ENCODE results near the gene ALG3. TPM values are rescaled to one million over a fixed set of nuclear protein-coding genes. Genes with fewer than 3 reads are reported as not detected.

The ALG3 gene
- total RNA-seq, 1 experiment from 2014 or later: 62.2 TPM

- no peak overlapping the region for H4K8ac ChIP-seq (replicated peaks; ENCODE audit: insufficient read length, low read depth, low read length)
- H3K23me2 ChIP-seq (ENCODE audit: insufficient read length, low read depth, low read length, poor library complexity, severe bottlenecking): peaks cover 11% of the 10 kb centered on the region
- H2BK12ac ChIP-seq (ENCODE audit: insufficient read length, low read depth, low read length): no peak overlapping the region
- H2BK120ac ChIP-seq (ENCODE audit: low read depth, low read length, poor library complexity, severe bottlenecking): no peak overlapping the region
- no peak overlapping the region for H3K27ac Mint-ChIP-seq
- H3K36me3 Mint-ChIP-seq (ENCODE audit: insufficient read depth in 1 of 3, low read depth in 3 of 3): no peaks in the 10 kb centered on the region; a peak in 1 of 7 replicates
- H3K4me3 Mint-ChIP-seq: no peak overlapping the region
- H2BK15ac ChIP-seq (ENCODE audit: low read depth, low read length): no peak overlapping the region
- H2AFZ ChIP-seq (ENCODE audit: low read length): no peak overlapping the region
- no CpG with 5 or more reads among the region's 19 CpGs for WGBS (ENCODE audit: extremely low coverage, insufficient read length, low lambda C conversion rate)
- H4K5ac ChIP-seq (ENCODE audit: insufficient read length, low read depth, low read length): no peak overlapping the region
- no peak overlapping the region for H3K23ac ChIP-seq (ENCODE audit: insufficient read length, low read depth, low read length)
- no peaks in the 10 kb centered on the region for H3K9me3 Mint-ChIP-seq
- H3K14ac ChIP-seq (ENCODE audit: insufficient read depth, low read length): no peak overlapping the region
- H3K79me2 ChIP-seq (ENCODE audit: insufficient read depth, low read length): no peaks in the 10 kb centered on the region
- H2BK5ac ChIP-seq (ENCODE audit: insufficient read length, low read length): no peak overlapping the region
- no peak overlapping the region for H3K9ac ChIP-seq (ENCODE audit: extremely low read depth, insufficient read length, low read length)
- H3K56ac ChIP-seq (ENCODE audit: insufficient read length, low read depth, low read length): no peak overlapping the region
- TF ChIP-seq, protein P1, sequence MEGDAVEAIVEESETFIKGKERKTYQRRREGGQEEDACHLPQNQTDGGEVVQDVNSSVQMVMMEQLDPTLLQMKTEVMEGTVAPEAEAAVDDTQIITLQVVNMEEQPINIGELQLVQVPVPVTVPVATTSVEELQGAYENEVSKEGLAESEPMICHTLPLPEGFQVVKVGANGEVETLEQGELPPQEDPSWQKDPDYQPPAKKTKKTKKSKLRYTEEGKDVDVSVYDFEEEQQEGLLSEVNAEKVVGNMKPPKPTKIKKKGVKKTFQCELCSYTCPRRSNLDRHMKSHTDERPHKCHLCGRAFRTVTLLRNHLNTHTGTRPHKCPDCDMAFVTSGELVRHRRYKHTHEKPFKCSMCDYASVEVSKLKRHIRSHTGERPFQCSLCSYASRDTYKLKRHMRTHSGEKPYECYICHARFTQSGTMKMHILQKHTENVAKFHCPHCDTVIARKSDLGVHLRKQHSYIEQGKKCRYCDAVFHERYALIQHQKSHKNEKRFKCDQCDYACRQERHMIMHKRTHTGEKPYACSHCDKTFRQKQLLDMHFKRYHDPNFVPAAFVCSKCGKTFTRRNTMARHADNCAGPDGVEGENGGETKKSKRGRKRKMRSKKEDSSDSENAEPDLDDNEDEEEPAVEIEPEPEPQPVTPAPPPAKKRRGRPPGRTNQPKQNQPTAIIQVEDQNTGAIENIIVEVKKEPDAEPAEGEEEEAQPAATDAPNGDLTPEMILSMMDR (conservative IDR thresholded peaks at IDR 0.05): no peak
- H4K20me1 ChIP-seq (ENCODE audit: control insufficient read depth, insufficient read depth, insufficient read length): no peaks in the 10 kb centered on the region
- H3K9me3 ChIP-seq (ENCODE audit: control insufficient read depth, low read depth, low read length): no peaks in the 10 kb centered on the region
- H3K27ac ChIP-seq (ENCODE audit: insufficient read length, low read depth, low read length): no peak overlapping the region
- no peak overlapping the region for H2BK20ac ChIP-seq (ENCODE audit: low read depth, low read length, poor library complexity, severe bottlenecking)
- H3K27me3 Mint-ChIP-seq (ENCODE audit: low read depth): peaks cover 36% of the 10 kb centered on the region
- DNase-seq: no peak
- no peak overlapping the region for H2AK5ac ChIP-seq (ENCODE audit: insufficient read length, low read length)
- H3K18ac ChIP-seq (ENCODE audit: insufficient read length, low read depth, low read length): no peak overlapping the region
- peaks cover 0 to 8% of the 10 kb centered on the region in 2 experiments; a peak in 3 of 4 replicates for H3K4me1 Mint-ChIP-seq
- H3T11ph ChIP-seq (ENCODE audit: low read length): no peak overlapping the region
- H4K91ac ChIP-seq (ENCODE audit: insufficient read length, low read depth, low read length): no peak overlapping the region
- no peaks in the 10 kb centered on the region for H3K4me1 ChIP-seq (ENCODE audit: insufficient read depth, low read length)
- H3K27me3 ChIP-seq (ENCODE audit: insufficient read depth, low read length): peaks cover 23% of the 10 kb centered on the region
- H3K79me1 ChIP-seq (ENCODE audit: insufficient read depth, low read depth, low read length, poor library complexity, severe bottlenecking): no peaks in the 10 kb centered on the region
- no peak overlapping the region for H3K4me2 ChIP-seq (ENCODE audit: insufficient read depth, insufficient read length, low read length)
- no peak overlapping the region for H3K4ac ChIP-seq (ENCODE audit: low read depth, low read length)
These were observed 13.9 kb downstream of the ALG3 start for GRCh38 chr3:184234671-184235380.
